GM12873 (cell line): ENCODE data around the gene NPM1.

Experiments
- CTCF ChIP-seq: IDR thresholded peaks from 2 replicates; pipeline ENCODE4 v1.5.1; 2012; ENCODE audit warnings: low read depth, mild to moderate bottlenecking, moderate library complexity, low read length, control low read depth; ENCODE audit not compliant: insufficient read depth; ENCODE audit errors: missing control alignments

Gene NPM1

GRCh38 chr5:171426266-171426665 is 38.6 kb downstream of the NPM1 start:
- TF ChIP-seq CTCF: no peak

- TF ChIP-seq CTCF: no peak
Measured at GRCh38 chr5:171426680-171427079, 39.0 kb downstream of the NPM1 start.

GRCh38 chr5:171427318-171428167 is 39.9 kb downstream of the NPM1 start:
- no peak for TF ChIP-seq CTCF

- no peak for TF ChIP-seq CTCF
Measured at GRCh38 chr5:171428168-171428696, 40.6 kb downstream of the NPM1 start.

GRCh38 chr5:171428809-171429542 is 41.3 kb downstream of the NPM1 start:
- no peak for TF ChIP-seq CTCF

- no peak for TF ChIP-seq CTCF
Measured at GRCh38 chr5:171429543-171429910, 41.9 kb downstream of the NPM1 start.

GRCh38 chr5:171431251-171431777 is 43.7 kb downstream of the NPM1 start:
- no peak for TF ChIP-seq CTCF
